ENCODE measurements around the gene ADCY4. TPM values are rescaled to one million over a fixed set of nuclear protein-coding genes. Genes with fewer than 3 reads are reported as not detected.

ADCY4 gene
- total and polyA plus RNA-seq, 4 donors, result 22.6 to 42.8 (median 36.0) TPM

GRCh38 chr14:24291446-24292117 is 43.3 kb downstream of the ADCY4 start:
- H3K36me3 ChIP-seq (ENCODE audit: control insufficient read depth in 4 of 4, insufficient read depth in 4 of 4, low read length in 4 of 4), result peaks cover 7 to 32% (median 30%) of the 10 kb centered on the region in 4 donors
- H3K27ac ChIP-seq (ENCODE audit: low read depth in 1 of 2, low read length in 1 of 2), result no peak overlapping the region
- 91 to 92% methylated on average over 3 of the region's 3 CpGs for WGBS, 2 donors
- DNase-seq (no peak), ATAC-seq (ENCODE audit: insufficient read depth, low FRiP score) (no peak)
- no peaks in the 10 kb centered on the region for H3K27me3 ChIP-seq (ENCODE audit: control insufficient read depth in 3 of 3, insufficient read depth in 3 of 3, low read length in 2 of 3)
- TF ChIP-seq CTCF (IDR thresholded peaks at IDR 0.05; ENCODE audit: control extremely low read depth, extremely low read depth), result no peak
- H3K9ac ChIP-seq (ENCODE audit: insufficient read depth in 1 of 2, low read length in 2 of 2), result no peak overlapping the region
- no peak overlapping the region for H3K4me3 ChIP-seq
- no peaks in the 10 kb centered on the region for H3K9me3 ChIP-seq (ENCODE audit: control insufficient read depth in 4 of 4, insufficient read depth in 3 of 4, low read length in 3 of 4)
- peaks cover 0 to under 1% (median 0%) of the 10 kb centered on the region in 5 donors for H3K4me1 ChIP-seq (ENCODE audit: control insufficient read depth in 5 of 5, insufficient read depth in 5 of 5, low read length in 5 of 5)

- Histone ChIP-seq H3K27me3 (ENCODE audit: control insufficient read depth in 3 of 3, insufficient read depth in 3 of 3, low read length in 2 of 3) (no peaks in the 10 kb centered on the region), H3K4me3 (no peak overlapping the region), H3K9me3 (ENCODE audit: control insufficient read depth in 4 of 4, insufficient read depth in 3 of 4, low read length in 3 of 4) (no peaks in the 10 kb centered on the region), H3K36me3 (ENCODE audit: control insufficient read depth in 4 of 4, insufficient read depth in 4 of 4, low read length in 4 of 4) (peaks cover 7 to 31% (median 23%) of the 10 kb centered on the region in 4 donors), H3K9ac (ENCODE audit: insufficient read depth in 1 of 2, low read length in 2 of 2) (no peak overlapping the region), H3K4me1 (ENCODE audit: control insufficient read depth in 5 of 5, insufficient read depth in 5 of 5, low read length in 5 of 5) (no peaks in the 10 kb centered on the region), H3K27ac (ENCODE audit: low read depth in 1 of 2, low read length in 1 of 2) (no peak overlapping the region)
- DNase-seq (no peak), ATAC-seq (ENCODE audit: insufficient read depth, low FRiP score) (no peak)
- WGBS, 2 donors, result 88 to 95% methylated on average over 9 of the region's 9 CpGs
- no peak for TF ChIP-seq CTCF (IDR thresholded peaks at IDR 0.05; ENCODE audit: control extremely low read depth, extremely low read depth)
Measured at GRCh38 chr14:24290746-24291145, 44.1 kb downstream of the ADCY4 start.

- DNase-seq (no peak), ATAC-seq (ENCODE audit: insufficient read depth, low FRiP score) (no peak)
- no peak for TF ChIP-seq CTCF (IDR thresholded peaks at IDR 0.05; ENCODE audit: control extremely low read depth, extremely low read depth)
- no peak overlapping the region for H3K27ac ChIP-seq (ENCODE audit: low read depth in 1 of 2, low read length in 1 of 2)
- WGBS, 2 donors, result 70 to 80% methylated on average over 6 of the region's 6 CpGs
- H3K9me3 ChIP-seq (ENCODE audit: control insufficient read depth in 4 of 4, insufficient read depth in 3 of 4, low read length in 3 of 4), result no peaks in the 10 kb centered on the region
- no peak overlapping the region for H3K9ac ChIP-seq (ENCODE audit: insufficient read depth in 1 of 2, low read length in 2 of 2)
- H3K4me3 ChIP-seq, result no peak overlapping the region
- no peaks in the 10 kb centered on the region for H3K4me1 ChIP-seq (ENCODE audit: control insufficient read depth in 5 of 5, insufficient read depth in 5 of 5, low read length in 5 of 5)
- no peaks in the 10 kb centered on the region for H3K27me3 ChIP-seq (ENCODE audit: control insufficient read depth in 3 of 3, insufficient read depth in 3 of 3, low read length in 2 of 3)
- peaks cover 7 to 29% (median 20%) of the 10 kb centered on the region in 4 donors for H3K36me3 ChIP-seq (ENCODE audit: control insufficient read depth in 4 of 4, insufficient read depth in 4 of 4, low read length in 4 of 4)
Measured at GRCh38 chr14:24289649-24290280, 45.1 kb downstream of the ADCY4 start.
